ENCODE results near the gene ARHGAP19.

The ARHGAP19 gene

GRCh38 chr10:97292097-97292861 is at the start of gene ARHGAP19:
Gene ARHGAP19 (minus strand): TSS chr10:97292637. CDS start chr10:97292627, 10 bp downstream.
- peak within 1 kb of the TSS; percentile 89 for H3K4me3 Mint-ChIP-seq
- peak within 1 kb of the TSS; percentile 94 for H3K27ac Mint-ChIP-seq
- no peaks in the 10 kb centered on the region for H3K27me3 Mint-ChIP-seq
- H3K9me3 Mint-ChIP-seq, result no peaks in the 10 kb centered on the region
- H3K4me1 Mint-ChIP-seq, result peaks cover 25% of the 10 kb centered on the region
- H3K36me3 Mint-ChIP-seq, result peaks cover 2% of the 10 kb centered on the region

- Mint-ChIP-seq H3K27me3 (no peaks in the 10 kb centered on the region), H3K9me3 (no peaks in the 10 kb centered on the region), H3K4me1 (peaks cover 4% of the 10 kb centered on the region), H3K4me3 (no peak overlapping the region), H3K27ac (no peak overlapping the region), H3K36me3 (no peaks in the 10 kb centered on the region)
Measured at GRCh38 chr10:97341416-97341815, 49.0 kb upstream of the ARHGAP19 start.

GRCh38 chr10:97338041-97338440 is 45.6 kb upstream of the ARHGAP19 start:
- Mint-ChIP-seq H3K36me3 (peaks cover 4% of the 10 kb centered on the region), H3K4me1 (peaks cover 21% of the 10 kb centered on the region), H3K27ac (no peak overlapping the region), H3K27me3 (no peaks in the 10 kb centered on the region), H3K9me3 (no peaks in the 10 kb centered on the region), H3K4me3 (no peak overlapping the region)

- no peak overlapping the region for H3K4me3 Mint-ChIP-seq
- H3K27me3 Mint-ChIP-seq, result no peaks in the 10 kb centered on the region
- peaks cover 5% of the 10 kb centered on the region for H3K36me3 Mint-ChIP-seq
- peak overlapping the region; percentile 17 for H3K27ac Mint-ChIP-seq
- no peaks in the 10 kb centered on the region for H3K9me3 Mint-ChIP-seq
- peaks cover 29% of the 10 kb centered on the region for H3K4me1 Mint-ChIP-seq
Measured at GRCh38 chr10:97336942-97337831, 44.8 kb upstream of the ARHGAP19 start.

GRCh38 chr10:97336446-97336845 is 44.0 kb upstream of the ARHGAP19 start:
- Mint-ChIP-seq H3K9me3 (no peaks in the 10 kb centered on the region), H3K4me3 (no peak overlapping the region), H3K27me3 (no peaks in the 10 kb centered on the region), H3K36me3 (peaks cover 5% of the 10 kb centered on the region), H3K27ac (peak overlapping the region; percentile 4), H3K4me1 (peaks cover 37% of the 10 kb centered on the region)

GRCh38 chr10:97336006-97336405 is 43.6 kb upstream of the ARHGAP19 start:
- Mint-ChIP-seq H3K4me3 (peak overlapping the region; percentile 57), H3K9me3 (no peaks in the 10 kb centered on the region), H3K4me1 (peaks cover 41% of the 10 kb centered on the region), H3K27ac (peak overlapping the region; percentile 65), H3K27me3 (no peaks in the 10 kb centered on the region), H3K36me3 (peaks cover 7% of the 10 kb centered on the region)

GRCh38 chr10:97335188-97335619 is 42.8 kb upstream of the ARHGAP19 start:
- no peaks in the 10 kb centered on the region for H3K27me3 Mint-ChIP-seq
- H3K9me3 Mint-ChIP-seq, result no peaks in the 10 kb centered on the region
- H3K36me3 Mint-ChIP-seq, result peaks cover 7% of the 10 kb centered on the region
- no peak overlapping the region for H3K27ac Mint-ChIP-seq
- H3K4me3 Mint-ChIP-seq, result peak overlapping the region; percentile 49
- H3K4me1 Mint-ChIP-seq, result peaks cover 46% of the 10 kb centered on the region

GRCh38 chr10:97334370-97335175 is 42.1 kb upstream of the ARHGAP19 start, which contains the start of gene FRAT2:
Gene FRAT2 (minus strand): TSS chr10:97334729. CDS start chr10:97334572, 157 bp downstream.
- Mint-ChIP-seq H3K4me1 (peaks cover 52% of the 10 kb centered on the region), H3K36me3 (peaks cover 11% of the 10 kb centered on the region), H3K27me3 (no peaks in the 10 kb centered on the region), H3K27ac (peak within 1 kb of the TSS; percentile 94), H3K9me3 (no peaks in the 10 kb centered on the region), H3K4me3 (peak within 1 kb of the TSS; percentile 93)

- H3K36me3 Mint-ChIP-seq, result peaks cover 13% of the 10 kb centered on the region
- peaks cover 59% of the 10 kb centered on the region for H3K4me1 Mint-ChIP-seq
- H3K9me3 Mint-ChIP-seq, result no peaks in the 10 kb centered on the region
- peak overlapping the region; percentile 94 for H3K27ac Mint-ChIP-seq
- no peaks in the 10 kb centered on the region for H3K27me3 Mint-ChIP-seq
- H3K4me3 Mint-ChIP-seq, result peak overlapping the region; percentile 93
Measured at GRCh38 chr10:97333601-97334369, 41.3 kb upstream of the ARHGAP19 start.

- no peaks in the 10 kb centered on the region for H3K9me3 Mint-ChIP-seq
- peak overlapping the region; percentile 93 for H3K4me3 Mint-ChIP-seq
- H3K36me3 Mint-ChIP-seq, result peaks cover 13% of the 10 kb centered on the region
- no peaks in the 10 kb centered on the region for H3K27me3 Mint-ChIP-seq
- H3K27ac Mint-ChIP-seq, result peak overlapping the region; percentile 94
- peaks cover 64% of the 10 kb centered on the region for H3K4me1 Mint-ChIP-seq
Measured at GRCh38 chr10:97333351-97333600, 40.8 kb upstream of the ARHGAP19 start.

- Mint-ChIP-seq H3K36me3 (peaks cover 15% of the 10 kb centered on the region), H3K27ac (peak overlapping the region; percentile 94), H3K4me1 (peaks cover 69% of the 10 kb centered on the region), H3K9me3 (no peaks in the 10 kb centered on the region), H3K4me3 (peak overlapping the region; percentile 93), H3K27me3 (no peaks in the 10 kb centered on the region)
Measured at GRCh38 chr10:97332591-97333350, 40.3 kb upstream of the ARHGAP19 start.

- H3K36me3 Mint-ChIP-seq, result peaks cover 15% of the 10 kb centered on the region
- peaks cover 79% of the 10 kb centered on the region for H3K4me1 Mint-ChIP-seq
- peak overlapping the region; percentile 59 for H3K4me3 Mint-ChIP-seq
- peak overlapping the region; percentile 56 for H3K27ac Mint-ChIP-seq
- H3K9me3 Mint-ChIP-seq, result no peaks in the 10 kb centered on the region
- H3K27me3 Mint-ChIP-seq, result no peaks in the 10 kb centered on the region
Measured at GRCh38 chr10:97331153-97331703, 38.8 kb upstream of the ARHGAP19 start.

- H3K4me3 Mint-ChIP-seq, result no peak overlapping the region
- H3K36me3 Mint-ChIP-seq, result peaks cover 15% of the 10 kb centered on the region
- H3K9me3 Mint-ChIP-seq, result no peaks in the 10 kb centered on the region
- H3K27me3 Mint-ChIP-seq, result no peaks in the 10 kb centered on the region
- H3K27ac Mint-ChIP-seq, result peak overlapping the region; percentile 79
- H3K4me1 Mint-ChIP-seq, result peaks cover 75% of the 10 kb centered on the region
Measured at GRCh38 chr10:97329766-97330165, 37.3 kb upstream of the ARHGAP19 start.
